HG02759 (cell line): ENCODE data around the gene PUSL1.

Experiments
- ATAC-seq: cut with Tn5 transposase; IDR thresholded peaks from one replicate; pipeline ENCODE4 v1.9.1; 2021; ENCODE audit warnings: mild to moderate bottlenecking, moderate library complexity; ENCODE audit not compliant: unreplicated experiment

Gene PUSL1

GRCh38 chr1:1278620-1279019 lies 29.8 kb upstream of the PUSL1 start:
- no peak for ATAC-seq

- ATAC-seq, result no peak
Measured at GRCh38 chr1:1279028-1279427, 29.4 kb upstream of the PUSL1 start.

GRCh38 chr1:1280782-1281481 lies 27.5 kb upstream of the PUSL1 start:
- no peak for ATAC-seq

GRCh38 chr1:1281533-1282321 lies 26.7 kb upstream of the PUSL1 start:
- no peak for ATAC-seq

- no peak for ATAC-seq
Measured at GRCh38 chr1:1282998-1283397, 25.4 kb upstream of the PUSL1 start.

DNA sequence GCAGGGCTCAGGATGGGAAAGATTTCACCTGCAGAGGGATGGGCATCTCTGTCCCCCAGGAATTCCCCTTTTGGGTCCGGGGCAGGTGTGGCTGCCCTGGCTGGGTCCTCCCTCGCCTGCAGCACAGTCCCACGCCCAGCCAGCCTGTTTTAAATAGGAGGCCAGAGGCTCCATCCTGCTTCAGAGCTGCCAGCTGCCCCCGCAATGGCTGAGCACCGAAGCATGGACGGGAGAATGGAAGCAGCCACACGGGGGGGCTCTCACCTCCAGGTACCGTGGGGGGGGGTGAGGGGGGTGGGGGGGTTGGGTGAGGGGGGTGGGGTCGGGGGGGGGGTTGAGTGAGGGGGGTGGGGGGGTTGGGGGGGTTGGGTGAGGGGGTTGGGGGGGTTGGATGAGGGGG lies 24.6 kb upstream of the PUSL1 start:
- ATAC-seq, result no peak

GRCh38 chr1:1284221-1285101 lies 23.9 kb upstream of the PUSL1 start:
- ATAC-seq, result no peak

DNA sequence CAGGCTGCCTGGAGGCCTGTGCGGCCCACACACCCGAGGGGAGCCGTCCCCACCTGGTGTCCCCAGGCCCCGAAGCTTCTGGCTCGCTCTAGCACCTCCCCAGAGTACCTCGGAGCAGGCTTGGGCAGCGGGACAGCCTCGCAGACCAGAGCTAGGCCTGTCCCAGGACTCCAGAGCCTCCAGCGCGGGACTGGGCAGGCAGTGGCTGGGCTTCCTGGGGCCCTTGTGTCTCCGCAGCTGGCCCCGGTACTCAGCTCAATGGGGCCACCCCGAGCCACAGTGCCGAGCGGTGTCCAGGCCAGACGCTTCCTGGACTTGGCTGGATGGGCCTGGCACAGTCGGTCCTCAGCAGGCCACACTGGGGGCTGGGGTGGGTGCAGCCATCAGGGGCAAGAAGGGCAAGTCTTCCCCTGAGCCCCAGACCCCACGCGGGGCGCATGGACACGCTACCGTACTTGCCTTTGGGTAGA lies 23.3 kb upstream of the PUSL1 start:
- no peak for ATAC-seq

DNA sequence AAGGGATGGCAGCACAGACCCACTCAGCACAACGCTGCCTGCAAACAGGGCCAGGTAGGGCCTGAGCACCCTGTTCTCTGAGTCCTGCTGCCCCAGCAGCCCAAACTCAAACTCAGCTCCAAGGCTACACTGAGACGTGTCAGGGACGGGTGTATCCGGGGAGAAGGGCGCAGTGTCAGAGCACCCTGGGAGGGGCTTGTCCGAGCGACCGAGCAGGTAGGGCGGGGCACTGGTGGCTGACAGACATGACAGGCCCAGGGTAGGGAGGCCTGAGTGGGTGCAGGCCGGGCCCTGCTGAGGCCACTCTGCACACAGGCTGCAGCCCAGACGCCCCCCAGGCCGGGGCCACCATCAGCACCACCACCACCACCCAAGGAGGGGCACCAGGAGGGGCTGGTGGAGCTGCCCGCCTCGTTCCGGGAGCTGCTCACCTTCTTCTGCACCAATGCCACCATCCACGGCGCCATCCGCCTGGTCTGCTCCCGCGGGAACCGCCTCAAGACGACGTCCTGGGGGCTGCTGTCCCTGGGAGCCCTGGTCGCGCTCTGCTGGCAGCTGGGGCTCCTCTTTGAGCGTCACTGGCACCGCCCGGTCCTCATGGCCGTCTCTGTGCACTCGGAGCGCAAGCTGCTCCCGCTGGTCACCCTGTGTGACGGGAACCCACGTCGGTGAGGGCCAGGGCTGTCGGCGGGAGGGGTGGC lies 22.6 kb upstream of the PUSL1 start:
- no peak for ATAC-seq

GRCh38 chr1:1286313-1287261 lies 21.8 kb upstream of the PUSL1 start:
- no peak for ATAC-seq

DNA sequence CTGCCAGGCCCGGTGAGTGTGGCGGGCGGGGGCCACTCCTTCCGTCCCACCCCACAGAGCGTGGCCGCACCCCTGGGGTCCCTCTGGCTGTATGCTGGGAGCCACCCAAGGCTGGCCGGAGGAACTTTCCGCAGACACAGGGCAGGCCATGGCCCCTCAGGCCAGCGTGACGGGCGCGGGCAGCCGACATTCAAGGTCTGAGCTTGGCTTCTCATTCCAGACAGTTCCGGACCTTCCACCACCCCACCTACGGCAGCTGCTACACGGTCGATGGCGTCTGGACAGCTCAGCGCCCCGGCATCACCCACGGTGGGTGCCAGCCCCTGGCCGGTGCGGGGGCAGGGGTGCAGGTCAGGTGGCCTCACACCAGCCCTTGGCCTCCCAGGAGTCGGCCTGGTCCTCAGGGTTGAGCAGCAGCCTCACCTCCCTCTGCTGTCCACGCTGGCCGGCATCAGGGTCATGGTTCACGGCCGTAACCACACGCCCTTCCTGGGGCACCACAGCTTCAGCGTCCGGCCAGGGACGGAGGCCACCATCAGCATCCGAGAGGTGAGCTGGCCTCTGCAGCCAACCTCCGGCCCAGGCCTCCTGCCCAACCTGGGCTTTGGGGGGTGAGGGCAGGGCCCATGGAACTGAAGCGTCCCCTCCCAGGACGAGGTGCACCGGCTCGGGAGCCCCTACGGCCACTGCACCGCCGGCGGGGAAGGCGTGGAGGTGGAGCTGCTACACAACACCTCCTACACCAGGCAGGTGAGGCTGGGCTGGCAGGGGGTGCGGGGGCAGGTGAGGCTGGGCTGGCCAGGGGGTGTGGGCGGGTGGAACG lies 20.9 kb upstream of the PUSL1 start:
- no peak for ATAC-seq

GRCh38 chr1:1290238-1290731 lies 18.1 kb upstream of the PUSL1 start:
- ATAC-seq, result no peak

DNA sequence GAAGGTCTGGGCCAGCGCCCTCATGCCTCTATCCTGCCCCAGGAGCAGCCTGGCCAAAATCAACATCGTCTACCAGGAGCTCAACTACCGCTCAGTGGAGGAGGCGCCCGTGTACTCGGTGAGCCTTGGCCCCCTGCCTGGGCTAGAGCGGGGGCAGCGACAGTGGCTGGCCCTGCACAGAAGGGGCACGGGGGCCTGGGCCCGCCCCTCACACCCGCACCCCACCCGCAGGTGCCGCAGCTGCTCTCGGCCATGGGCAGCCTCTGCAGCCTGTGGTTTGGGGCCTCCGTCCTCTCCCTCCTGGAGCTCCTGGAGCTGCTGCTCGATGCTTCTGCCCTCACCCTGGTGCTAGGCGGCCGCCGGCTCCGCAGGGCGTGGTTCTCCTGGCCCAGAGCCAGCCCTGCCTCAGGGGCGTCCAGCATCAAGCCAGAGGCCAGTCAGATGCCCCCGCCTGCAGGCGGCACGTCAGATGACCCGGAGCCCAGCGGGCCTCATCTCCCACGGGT lies 17.3 kb upstream of the PUSL1 start:
- no peak for ATAC-seq

DNA sequence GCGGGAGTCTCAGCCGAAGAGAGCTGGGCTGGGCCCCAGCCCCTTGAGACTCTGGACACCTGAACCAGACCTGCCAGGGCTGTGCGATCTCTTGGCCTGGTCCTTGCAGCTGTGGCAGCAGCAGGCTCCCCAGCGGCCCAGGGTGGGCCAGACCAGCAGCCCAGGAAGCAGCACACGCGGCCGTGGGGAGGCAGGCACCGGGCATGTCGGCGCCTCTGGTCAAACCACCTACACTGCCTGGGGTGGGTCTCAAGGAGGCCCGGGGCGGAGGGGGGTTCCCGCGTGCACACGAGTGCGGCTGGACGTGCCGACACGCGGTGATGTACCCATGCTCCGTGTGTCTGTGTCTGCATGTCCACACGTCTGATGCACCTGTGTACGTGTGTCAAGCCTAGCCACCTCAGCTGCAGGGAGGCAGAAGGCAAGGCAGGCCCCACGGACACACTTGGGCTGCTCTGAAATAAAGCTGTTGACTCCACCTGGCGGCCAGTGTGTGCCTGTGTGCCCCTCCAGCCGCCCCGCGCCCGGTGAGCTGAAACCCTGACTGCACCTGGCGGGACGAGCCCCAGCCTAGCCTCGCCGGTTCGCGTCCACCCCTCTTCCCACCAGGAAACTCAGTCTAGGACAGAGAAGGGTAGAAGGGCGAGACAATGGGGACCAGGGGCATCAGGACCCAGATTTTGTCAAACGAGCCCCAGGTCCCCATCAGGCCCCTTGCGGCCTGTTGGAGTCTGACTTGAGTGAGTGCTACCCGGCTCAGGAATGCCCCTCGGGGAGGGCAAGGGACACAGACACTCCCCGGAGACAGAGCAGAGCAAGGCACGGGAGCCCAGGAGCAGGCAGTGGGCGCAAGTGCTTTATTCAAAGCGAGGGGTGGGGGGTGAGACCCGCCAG lies 16.6 kb upstream of the PUSL1 start:
- no peak for ATAC-seq

- no peak for ATAC-seq
Measured at GRCh38 chr1:1292442-1292779, 16.0 kb upstream of the PUSL1 start.

DNA sequence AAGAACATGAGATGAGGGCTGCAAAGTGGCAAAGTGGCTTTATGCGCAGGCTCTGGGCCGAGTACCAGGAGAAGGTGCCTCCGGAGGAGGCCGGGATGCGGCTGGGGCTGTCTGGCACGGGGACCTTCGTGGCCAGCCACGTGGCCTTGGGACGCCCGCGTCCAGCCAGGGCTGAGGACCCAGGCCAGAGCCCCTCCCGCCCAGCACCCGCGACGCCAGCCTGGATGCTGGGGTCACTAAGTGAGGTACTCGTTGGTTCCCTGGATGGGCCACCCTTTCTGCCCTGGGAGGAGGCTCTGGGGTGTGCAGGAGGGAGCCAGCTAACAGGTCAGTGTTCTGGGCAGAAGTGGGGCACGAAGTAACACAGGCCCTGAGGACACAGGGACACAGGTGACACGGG lies 15.5 kb upstream of the PUSL1 start:
- no peak for ATAC-seq
